ENCODE data around the gene NLN. TPM values are rescaled to one million over a fixed set of nuclear protein-coding genes. Genes with fewer than 3 reads are reported as not detected.
"Not testable (repeated sequence)": the region's sequence is repeated elsewhere in the genome, so short reads cannot be mapped to it uniquely, and the experiment has no call there.

The NLN gene
- total RNA-seq, 2 donors from 2014 or later: 15.5 to 25.1 TPM

DNA sequence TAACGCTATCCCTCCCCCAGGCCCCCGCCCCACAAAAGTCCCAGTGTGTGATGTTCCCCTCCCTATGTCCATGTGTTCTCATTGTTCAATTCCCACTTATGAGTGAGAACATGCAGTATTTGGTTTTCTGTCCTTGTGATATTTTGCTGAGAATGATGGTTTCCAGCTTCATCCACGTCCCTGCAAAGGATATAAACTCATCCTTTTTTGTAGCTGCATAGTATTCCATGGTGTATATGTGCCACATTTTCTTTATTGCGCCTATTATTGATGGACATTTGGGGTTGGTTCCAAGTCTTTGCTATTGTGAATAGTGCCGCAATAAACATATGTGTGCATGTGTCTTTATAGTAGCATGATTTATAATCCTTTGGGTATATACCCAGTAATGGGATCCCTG, 125.0 kb downstream of the NLN start:
- DNase-seq; intact Hi-C loops (cut with DNase I, micrococcal nuclease); ATAC-seq: not testable (repeated sequence)

DNA sequence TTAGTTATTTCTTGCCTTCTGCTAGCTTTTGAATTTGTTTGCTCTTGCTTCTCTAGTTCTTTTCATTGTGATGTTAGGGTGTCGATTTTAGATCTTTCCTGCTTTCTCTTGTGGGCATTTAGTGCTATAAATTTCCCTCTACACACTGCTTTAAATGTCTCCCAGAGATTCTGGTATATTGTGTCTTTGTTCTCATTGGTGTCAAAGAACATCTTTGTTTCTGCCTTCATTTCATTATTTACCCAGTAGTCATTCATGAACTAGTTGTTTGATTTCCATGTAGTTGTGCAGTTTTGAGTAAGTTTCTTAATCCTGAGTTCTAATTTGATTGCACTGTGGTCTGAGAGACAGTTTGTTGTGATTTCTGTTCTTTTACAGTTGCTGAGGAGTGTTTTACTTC, 127.9 kb downstream of the NLN start:
- ATAC-seq; intact Hi-C loops (cut with DNase I, micrococcal nuclease); DNase-seq: not testable (repeated sequence)

DNA sequence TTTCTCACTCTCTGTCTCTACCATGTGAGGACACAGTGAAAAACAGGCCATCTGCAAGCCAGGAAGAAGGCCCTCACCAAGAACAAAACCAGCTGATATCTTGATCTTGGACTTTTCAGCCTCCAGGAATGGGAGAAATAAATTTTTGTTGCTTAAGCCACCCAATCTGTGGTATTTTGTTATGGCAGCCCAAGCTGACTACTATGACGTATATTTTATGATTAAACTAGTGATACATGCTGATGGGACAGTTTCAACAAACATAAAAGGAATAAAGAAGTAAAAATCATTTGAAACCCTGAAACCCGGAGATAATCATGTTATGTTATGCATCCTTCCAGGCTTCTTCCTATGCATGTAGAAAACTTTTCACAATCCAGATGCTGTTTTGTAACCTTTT, 132.9 kb downstream of the NLN start:
- ATAC-seq (no peak), DNase-seq (no peak)

GRCh38 chr5:65855766-65856315, 133.8 kb downstream of the NLN start:
- no peak for ATAC-seq
- intact Hi-C loops (cut with DNase I, micrococcal nuclease): no loop called here
- no peak for DNase-seq

More for the DNA sequence above, 132.9 kb downstream of the NLN start:
- intact Hi-C loops (cut with DNase I, micrococcal nuclease): no loop called here

- DNase-seq: no peak
- intact Hi-C loops (cut with DNase I, micrococcal nuclease): no loop called here
These were observed 134.5 kb downstream of the NLN start for GRCh38 chr5:65856520-65856919.

GRCh38 chr5:65858316-65858715, 136.3 kb downstream of the NLN start:
- ATAC-seq (no peak), DNase-seq (no peak)
- intact Hi-C loops (cut with DNase I, micrococcal nuclease): no loop called here

More at GRCh38 chr5:65856520-65856919, 134.5 kb downstream of the NLN start:
- ATAC-seq: no peak

DNA sequence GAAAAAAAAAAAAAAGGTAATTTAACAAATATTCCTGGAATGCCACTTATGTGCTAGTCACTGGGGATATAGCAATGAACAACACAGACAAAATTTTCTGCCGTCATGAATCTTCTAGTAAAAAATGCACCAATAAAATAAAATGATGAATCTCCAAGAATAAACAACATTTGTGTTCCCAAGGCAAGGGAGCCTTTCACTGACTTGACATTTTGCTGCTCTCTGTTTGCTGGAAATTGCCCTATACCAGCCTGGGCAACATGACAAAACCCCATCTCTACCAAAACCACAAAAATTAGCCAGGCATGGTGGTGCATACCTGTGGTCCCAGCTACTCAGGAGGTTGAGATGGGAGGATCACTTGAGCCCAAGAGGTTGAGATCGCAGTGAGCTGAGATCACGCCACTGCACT, 139.8 kb downstream of the NLN start:
- ATAC-seq (no peak), DNase-seq (no peak)
- intact Hi-C loops (cut with DNase I, micrococcal nuclease): no loop called here

- intact Hi-C loops (cut with DNase I, micrococcal nuclease): no loop called here
- DNase-seq (no peak), ATAC-seq (no peak)
These were observed 140.4 kb downstream of the NLN start for GRCh38 chr5:65862384-65862783.

GRCh38 chr5:65863747-65864146, 141.7 kb downstream of the NLN start:
- ATAC-seq: no peak
- no peak for DNase-seq
- intact Hi-C loops (cut with DNase I, micrococcal nuclease): no loop called here

DNA sequence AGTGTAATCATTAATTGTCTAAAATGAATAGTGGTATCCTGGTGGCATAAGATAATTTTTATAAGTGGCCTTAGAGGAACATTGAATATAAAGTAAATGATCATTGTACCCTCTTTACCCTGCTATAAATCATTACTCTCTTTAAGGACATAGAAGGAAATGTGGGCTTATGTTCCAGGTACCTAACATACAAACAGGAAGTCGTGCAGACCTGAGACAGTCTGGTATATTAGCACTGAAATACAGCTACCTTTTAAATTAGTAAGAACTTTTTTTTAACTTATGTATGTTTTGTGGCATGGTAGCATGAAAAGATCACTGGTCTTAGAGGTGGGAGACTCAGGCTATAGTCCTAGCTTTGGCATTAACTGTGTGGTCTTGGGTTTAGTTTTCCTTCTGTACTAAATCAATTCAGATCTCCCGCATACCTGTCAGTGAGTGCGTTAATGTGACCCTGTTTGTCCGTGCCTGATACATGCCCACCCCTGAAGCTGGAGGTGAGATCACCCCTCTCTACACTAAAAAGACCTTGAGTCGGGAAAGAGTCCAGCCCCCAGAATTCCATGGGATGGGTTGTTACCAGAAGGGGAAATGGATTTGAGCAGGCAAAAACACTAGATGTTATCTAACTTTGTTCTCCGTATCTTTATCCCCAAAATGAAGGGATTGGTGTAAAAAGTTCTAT, 145.0 kb downstream of the NLN start:
- DNase-seq: no peak
- intact Hi-C loops (cut with DNase I, micrococcal nuclease): no loop called here
- ATAC-seq: no peak

GRCh38 chr5:65867542-65868195, 145.7 kb downstream of the NLN start:
- intact Hi-C loops (cut with DNase I, micrococcal nuclease): no loop called here
- ATAC-seq (no peak), DNase-seq (no peak)

- DNase-seq: no peak
- intact Hi-C loops (cut with DNase I, micrococcal nuclease): no loop called here
- ATAC-seq: no peak
These were observed 146.5 kb downstream of the NLN start for GRCh38 chr5:65868509-65868908.

DNA sequence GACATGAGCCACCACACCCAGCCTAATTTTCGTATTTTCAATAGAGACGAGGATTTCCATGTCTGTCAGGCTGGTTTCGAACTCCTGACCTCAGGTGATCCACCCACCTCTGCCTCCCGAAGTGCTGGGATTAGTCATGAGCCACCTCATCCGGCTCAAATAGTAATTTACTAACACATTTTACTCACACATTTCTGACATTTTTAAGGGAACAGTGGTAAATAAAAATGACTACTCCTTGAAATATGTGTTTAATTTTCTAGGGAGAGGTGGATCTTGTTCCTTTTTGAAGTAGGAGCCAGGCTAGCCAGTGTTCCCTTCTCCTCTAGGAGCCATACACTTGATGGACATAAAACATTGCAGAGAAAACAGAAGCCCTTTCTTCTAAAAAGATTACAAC, 149.2 kb downstream of the NLN start:
- intact Hi-C loops (cut with DNase I, micrococcal nuclease): no loop called here
- DNase-seq (no peak), ATAC-seq (no peak)

DNA sequence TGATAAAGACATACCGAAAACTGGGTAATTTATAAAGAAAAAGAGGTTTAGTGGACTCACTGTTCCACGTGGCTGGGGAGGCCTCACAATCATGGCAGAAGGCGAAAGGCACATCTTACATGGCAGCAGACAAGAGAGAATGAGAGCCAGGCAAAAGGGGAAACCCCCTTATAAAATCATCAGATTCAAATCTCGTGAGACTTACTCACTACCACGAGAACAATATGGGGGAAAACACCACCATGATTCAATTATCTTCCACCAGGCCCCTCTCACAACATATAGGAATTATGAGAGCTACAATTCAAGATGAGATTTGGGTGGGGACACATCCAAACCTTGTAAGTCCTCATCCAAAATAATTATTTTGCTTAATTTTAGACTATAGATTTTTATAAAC, 149.8 kb downstream of the NLN start:
- DNase-seq; ATAC-seq; intact Hi-C loops (cut with DNase I, micrococcal nuclease): not testable (repeated sequence)

GRCh38 chr5:65873181-65873750, 151.3 kb downstream of the NLN start:
- intact Hi-C loops (cut with DNase I, micrococcal nuclease): no loop called here
- DNase-seq (no peak), ATAC-seq (no peak)

DNA sequence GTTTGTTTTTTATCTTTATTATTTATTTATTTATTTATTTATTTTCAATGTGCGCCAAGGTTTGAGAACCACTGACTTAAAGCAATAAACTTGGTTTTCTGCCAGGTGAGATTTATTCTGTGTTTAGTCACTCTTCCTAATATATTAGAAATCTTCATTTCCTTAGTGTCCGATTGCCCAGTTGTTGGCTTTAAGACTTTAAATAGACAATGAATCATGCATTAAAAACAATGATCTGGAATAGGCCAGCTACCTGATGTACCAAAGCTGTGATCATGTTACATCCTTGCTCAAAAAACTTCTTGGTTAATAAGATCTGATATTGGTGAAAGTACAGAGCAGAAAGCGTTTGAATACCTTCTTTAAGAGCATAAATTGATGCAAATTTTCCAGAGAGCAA, 152.2 kb downstream of the NLN start:
- intact Hi-C loops (cut with DNase I, micrococcal nuclease): no loop called here
- DNase-seq (no peak), ATAC-seq (no peak)

GRCh38 chr5:65876496-65876895, 154.5 kb downstream of the NLN start:
- intact Hi-C loops (cut with DNase I, micrococcal nuclease): no loop called here
- no peak for ATAC-seq
- DNase-seq: no peak

DNA sequence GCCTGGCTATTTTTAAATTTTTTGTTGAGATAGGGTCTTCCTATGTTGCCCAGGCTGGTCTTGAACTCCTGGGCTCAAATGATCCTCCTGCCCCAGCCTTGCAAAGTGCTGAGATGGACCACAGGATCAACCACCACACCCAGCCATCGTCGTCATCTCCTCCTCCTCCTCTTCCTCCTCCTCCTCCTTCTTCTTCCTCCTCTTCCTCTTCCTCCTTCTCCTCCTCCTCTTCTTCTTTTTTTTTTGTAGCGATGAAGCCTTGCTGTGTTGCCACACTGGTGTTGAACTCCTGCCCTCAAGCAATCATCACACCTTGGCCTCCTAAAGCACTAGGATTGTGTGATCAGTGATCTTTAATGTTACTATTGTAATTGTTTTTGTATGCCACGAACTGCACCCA, 155.0 kb downstream of the NLN start:
- intact Hi-C loops (cut with DNase I, micrococcal nuclease): no loop called here
- no peak for DNase-seq
- ATAC-seq: no peak
